ENCODE data around the gene TAS1R1. TPM values are rescaled to one million over a fixed set of nuclear protein-coding genes. Genes with fewer than 3 reads are reported as not detected.
A peak's percentile ranks its signal among the peaks of the same experiment; 100 is the strongest.

TAS1R1 gene
- total and polyA plus RNA-seq, 10 of the 15 experiments (the other 5 are each of a cell fraction or from before 2014, with no cell fraction given): 0.03 to 0.06 (median 0.04) TPM; not detected in 7

DNA sequence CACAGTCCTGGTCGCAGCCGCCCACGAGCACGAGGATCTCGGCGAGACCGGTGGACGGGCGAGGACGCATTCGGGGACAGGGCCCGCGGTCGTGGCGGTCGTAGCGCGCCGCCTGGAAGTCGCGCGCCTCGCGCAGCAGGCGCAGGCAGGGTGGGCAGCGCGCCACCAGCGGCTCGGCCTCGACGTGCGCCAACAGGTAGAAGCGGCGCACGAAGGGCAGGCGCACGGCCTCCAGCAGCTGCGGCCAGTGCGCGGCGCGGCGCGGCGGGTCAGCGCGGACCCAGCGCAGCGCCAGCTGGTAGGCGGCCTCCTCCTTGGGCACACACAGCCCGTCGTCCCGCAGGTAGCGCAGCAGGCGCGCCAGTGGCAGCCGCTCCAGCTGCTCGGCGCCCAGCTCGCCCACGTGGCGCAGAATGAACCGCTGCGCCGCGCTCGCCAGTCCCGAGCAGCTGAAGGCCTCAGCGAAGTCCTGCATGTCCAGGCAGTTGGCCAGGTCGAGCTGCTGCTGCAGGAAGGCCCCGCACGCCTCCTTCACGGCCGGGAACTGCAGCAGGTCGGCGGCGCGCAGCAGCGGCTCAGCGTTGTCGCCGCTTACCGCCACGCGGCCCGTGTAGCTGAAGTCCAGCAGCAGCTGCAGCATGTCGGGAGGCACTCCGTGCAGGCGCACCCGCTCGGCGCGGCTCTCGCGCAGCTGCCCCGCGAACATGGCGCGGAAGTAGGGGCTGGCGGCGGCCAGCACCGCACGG lies 47.0 kb downstream of the TAS1R1 start (continued):
- TF ChIP-seq CBX3 (IDR thresholded peaks at IDR 0.05; ENCODE audit: borderline replicate concordance, low read depth): no peak
- no peak for TF ChIP-seq ETV6 (conservative IDR thresholded peaks at IDR 0.05 in 1 of 2, IDR thresholded peaks at IDR 0.05 in 1 of 2; ENCODE audit: borderline replicate concordance in 1 of 2, low read depth in 1 of 2)
- no peak for TF ChIP-seq SUZ12 (IDR thresholded peaks at IDR 0.05; ENCODE audit: unreplicated experiment)
- TF ChIP-seq, protein P1, sequence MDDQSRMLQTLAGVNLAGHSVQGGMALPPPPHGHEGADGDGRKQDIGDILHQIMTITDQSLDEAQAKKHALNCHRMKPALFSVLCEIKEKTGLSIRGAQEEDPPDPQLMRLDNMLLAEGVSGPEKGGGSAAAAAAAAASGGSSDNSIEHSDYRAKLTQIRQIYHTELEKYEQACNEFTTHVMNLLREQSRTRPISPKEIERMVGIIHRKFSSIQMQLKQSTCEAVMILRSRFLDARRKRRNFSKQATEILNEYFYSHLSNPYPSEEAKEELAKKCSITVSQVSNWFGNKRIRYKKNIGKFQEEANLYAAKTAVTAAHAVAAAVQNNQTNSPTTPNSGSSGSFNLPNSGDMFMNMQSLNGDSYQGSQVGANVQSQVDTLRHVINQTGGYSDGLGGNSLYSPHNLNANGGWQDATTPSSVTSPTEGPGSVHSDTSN (IDR thresholded peaks at IDR 0.05; ENCODE audit: insufficient replicate concordance, low read depth, low read length): no peak
- no peak for TF ChIP-seq STAT3 (IDR thresholded peaks at IDR 0.05; ENCODE audit: low read depth, low read length)
- TF ChIP-seq NR2C2 (IDR thresholded peaks at IDR 0.05; ENCODE audit: borderline replicate concordance, control insufficient read depth, insufficient read length, low read depth): no peak
- 0 out of 2 replicates have a peak, but pooled peaks have one; percentile 36 for TF ChIP-seq TCF12 (IDR thresholded peaks at IDR 0.05; ENCODE audit: low read depth, low read length)
- TF ChIP-seq POLR2A (IDR thresholded peaks at IDR 0.05; ENCODE audit: low read depth, low read length): peak; percentile 3; the same call in 1 of the 2 replicates
- peak; percentile 67 for TF ChIP-seq HDAC6 (IDR thresholded peaks at IDR 0.05; ENCODE audit: unreplicated experiment)
- no peak for TF ChIP-seq HDGF (IDR thresholded peaks at IDR 0.05)
- no peak for TF ChIP-seq MEF2A (IDR thresholded peaks at IDR 0.05; ENCODE audit: insufficient read depth, low read depth, low read length)
- TF ChIP-seq TCF3 (IDR thresholded peaks at IDR 0.05; ENCODE audit: borderline replicate concordance, insufficient read depth, low read depth, low read length): 0 out of 2 replicates have a peak, but pooled peaks have one; percentile 53
- TF ChIP-seq SMARCA5 (IDR thresholded peaks at IDR 0.05): peak; percentile 49; the same call in 1 of the 2 replicates
- TF ChIP-seq KDM1A (IDR thresholded peaks at IDR 0.05; ENCODE audit: borderline replicate concordance): no peak
- TF ChIP-seq TAF1 (IDR thresholded peaks at IDR 0.05; ENCODE audit: borderline replicate concordance, low read depth, low read length): no peak
- TF ChIP-seq RAD51 (IDR thresholded peaks at IDR 0.05): no peak
- TF ChIP-seq, protein P2, sequence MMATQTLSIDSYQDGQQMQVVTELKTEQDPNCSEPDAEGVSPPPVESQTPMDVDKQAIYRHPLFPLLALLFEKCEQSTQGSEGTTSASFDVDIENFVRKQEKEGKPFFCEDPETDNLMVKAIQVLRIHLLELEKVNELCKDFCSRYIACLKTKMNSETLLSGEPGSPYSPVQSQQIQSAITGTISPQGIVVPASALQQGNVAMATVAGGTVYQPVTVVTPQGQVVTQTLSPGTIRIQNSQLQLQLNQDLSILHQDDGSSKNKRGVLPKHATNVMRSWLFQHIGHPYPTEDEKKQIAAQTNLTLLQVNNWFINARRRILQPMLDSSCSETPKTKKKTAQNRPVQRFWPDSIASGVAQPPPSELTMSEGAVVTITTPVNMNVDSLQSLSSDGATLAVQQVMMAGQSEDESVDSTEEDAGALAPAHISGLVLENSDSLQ (IDR thresholded peaks at IDR 0.05): 0 out of 2 replicates have a peak, but pooled peaks have one; percentile 13
- TF ChIP-seq FOS (IDR thresholded peaks at IDR 0.05; ENCODE audit: borderline replicate concordance, extremely low read depth, insufficient read length): no peak
- no peak for TF ChIP-seq MTA2 (IDR thresholded peaks at IDR 0.05; ENCODE audit: low read depth)
- peak; percentile 44; the same call in 1 of the 2 replicates for TF ChIP-seq YY1 (IDR thresholded peaks at IDR 0.05; ENCODE audit: low read depth, low read length)

All from GM12878 (cell line).